Choroid plexus epithelial cell (primary cell): ENCODE results near the gene PAGE5.

ENCODE experiments used
- DNase-seq: peaks from one replicate; pipeline ENCODE4 v3.0.0-alpha.2; 2010; ENCODE audit warnings: low read depth
- H3K4me3 ChIP-seq: 2 replicates; pipeline ENCODE4 v1.5.1; 2011; ENCODE audit warnings: low read depth, mild to moderate bottlenecking, control low read depth, low read length, moderate library complexity
- CTCF ChIP-seq: conservative IDR thresholded peaks from 2 replicates; pipeline ENCODE4 v1.5.1; 2011; ENCODE audit warnings: low read depth, mild to moderate bottlenecking, control low read depth, inconsistent platforms, low read length, moderate library complexity

Gene PAGE5

GRCh38 chrX:55213381-55213780, 6.8 kb upstream of the PAGE5 start:
- TF ChIP-seq CTCF = no peak
- DNase-seq = no peak
- H3K4me3 ChIP-seq = no peak overlapping the region

GRCh38 chrX:55240788-55241340, 20.7 kb downstream of the PAGE5 start:
- no peak for DNase-seq
- H3K4me3 ChIP-seq = no peak overlapping the region
- TF ChIP-seq CTCF = no peak

DNA sequence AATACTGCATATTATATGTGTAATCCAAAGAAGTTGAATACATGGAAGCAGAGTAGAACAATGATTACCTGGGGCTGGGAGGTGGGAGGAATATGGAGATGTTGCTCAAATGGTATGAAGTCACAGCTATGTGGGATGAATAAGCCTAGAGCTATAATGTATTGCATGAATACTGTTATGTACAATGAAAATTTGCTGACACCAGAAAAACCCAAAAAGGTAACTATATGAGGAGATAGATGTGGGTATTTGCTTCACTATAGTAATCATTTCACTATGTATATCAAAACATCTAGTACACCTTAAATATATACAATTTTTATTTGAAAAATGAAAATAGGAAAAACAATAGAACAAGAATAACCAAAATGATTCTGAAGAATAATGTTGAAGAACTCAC, 33.4 kb downstream of the PAGE5 start:
- no peak for DNase-seq
- no peak for TF ChIP-seq CTCF
- H3K4me3 ChIP-seq = no peak overlapping the region

GRCh38 chrX:55260806-55261205, 40.7 kb downstream of the PAGE5 start:
- TF ChIP-seq CTCF = no peak
- no peak overlapping the region for H3K4me3 ChIP-seq
- DNase-seq = no peak

DNA sequence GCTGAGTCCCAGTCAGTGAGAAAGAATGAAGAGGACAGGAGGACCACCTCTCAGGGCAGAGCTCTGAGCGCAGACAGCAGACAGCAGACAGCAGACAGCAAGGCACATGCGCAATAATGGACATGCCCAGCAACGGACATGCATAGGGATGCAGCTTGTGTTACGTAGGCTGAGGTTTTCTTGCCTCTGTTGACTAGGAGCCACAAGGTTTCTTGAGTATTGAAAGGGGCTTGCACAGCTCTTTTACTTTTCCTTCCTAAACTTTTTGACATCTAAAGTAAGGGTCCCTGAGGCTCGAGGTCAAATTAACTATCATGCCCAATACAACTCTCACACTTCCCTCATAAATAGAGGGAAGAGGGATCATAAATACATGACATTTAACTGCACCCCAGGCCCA, 44.7 kb downstream of the PAGE5 start, which contains the start of gene PAGE3:
PAGE3 (minus strand) TSS at position 101 of the 400 bp plus-strand sequence. CDS start 1,013 bp downstream, outside the sequence.
- DNase-seq = no peak
- no peak within 1 kb of the TSS for H3K4me3 ChIP-seq
- no peak for TF ChIP-seq CTCF
